B cell (primary cell): ENCODE measurements around the gene RAB3B. TPM values are rescaled to one million over a fixed set of nuclear protein-coding genes. Genes with fewer than 3 reads are reported as not detected.

Experiments used
- ATAC-seq: fragments of 200-7000 bp; cut with Tn5 transposase; one replicate; pipeline ENCODE4 v1.10.0; 2021; ENCODE audit warnings: low read depth, mild to moderate bottlenecking, moderate number of reproducible peaks, moderate library complexity
- CTCF ChIA-PET: fragments of 350-600 bp; sonication (Branson Sonifier 250); formaldehyde crosslinking; loops from one replicate; lab custom pipeline; 2021; ENCODE audit warnings: antibody characterized with exemption, inconsistent platforms; lab: Charles Lee
- POLR2A ChIA-PET: fragments of 350-600 bp; sonication (Branson Sonifier 250); formaldehyde crosslinking; loops from one replicate; lab custom pipeline; 2021; ENCODE audit warnings: antibody characterized with exemption; lab: Charles Lee
- DNase-seq: peaks from one replicate; pipeline ENCODE4 v3.0.0; 2013
- H2AFZ ChIP-seq: 2 replicates; pipeline ENCODE4 v1.6.1; 2012; ENCODE audit warnings: mild to moderate bottlenecking, low read depth, low read length; ENCODE audit not compliant: insufficient read depth, poor library complexity, severe bottlenecking
- H3K27ac ChIP-seq, 2 donors: 1 replicate in 1 of 2; 2 replicates in 1 of 2; pipeline ENCODE4 v1.5.1; 2012 to 2013; ENCODE audit warnings: low read length in 2 of 2, mild to moderate bottlenecking in 2 of 2, moderate library complexity in 1 of 2
- H3K27me3 ChIP-seq, 4 experiments: fragments of 200-600 bp in 1 of 4; sonication (generic) in 1 of 4; replicated peaks in 1 of 4; 1 replicate in 2 of 4; 2 replicates in 2 of 4; pipeline versions ENCODE4 v1.6.1 to v1.7.0; 2013 to 2016; ENCODE audit warnings: low read length in 3 of 4, mild to moderate bottlenecking in 2 of 4, mixed read lengths in 1 of 4, moderate library complexity in 1 of 4; ENCODE audit not compliant: insufficient read depth in 4 of 4, control insufficient read depth in 3 of 4; ENCODE audit errors: control extremely low read depth in 1 of 4
- H3K36me3 ChIP-seq, 2 experiments: replicated peaks in 1 of 2; 1 replicate in 1 of 2; 2 replicates in 1 of 2; pipeline versions ENCODE4 v1.6.1 to v1.7.1; 2013; ENCODE audit warnings: low read length in 1 of 2; ENCODE audit not compliant: insufficient read depth in 2 of 2, control insufficient read depth in 1 of 2; ENCODE audit errors: control extremely low read depth in 1 of 2, extremely low read depth in 1 of 2
- H3K4me1 ChIP-seq, 2 donors: fragments of 200-600 bp in 1 of 2; sonication (generic) in 1 of 2; 1 replicate in 1 of 2; 2 replicates in 1 of 2; pipeline versions ENCODE4 v1.5.1 to v1.6.1; 2013 to 2017; ENCODE audit warnings: low read length in 2 of 2; ENCODE audit not compliant: control insufficient read depth in 2 of 2, insufficient read depth in 2 of 2
- H3K4me2 ChIP-seq: replicated peaks from 2 replicates; pipeline ENCODE3; 2012; ENCODE audit warnings: mild to moderate bottlenecking, low read depth, low read length; ENCODE audit not compliant: poor library complexity, severe bottlenecking
- H3K4me3 ChIP-seq, 5 experiments: fragments of 200-600 bp in 1 of 5; sonication (generic) in 1 of 5; 1 replicate in 3 of 5; 2 replicates in 2 of 5; pipeline versions ENCODE4 v1.5.1 to v1.7.0; 2011 to 2016; ENCODE audit warnings: low read length in 4 of 5, mild to moderate bottlenecking in 4 of 5, low read depth in 2 of 5, control low read depth in 1 of 5, moderate library complexity in 1 of 5; ENCODE audit not compliant: insufficient read depth in 1 of 5; ENCODE audit errors: control extremely low read depth in 1 of 5, extremely low read depth in 1 of 5
- H3K79me2 ChIP-seq: fragments of 200-600 bp; sonication (generic); one replicate; pipeline ENCODE4 v1.6.0; 2016; ENCODE audit warnings: low read length; ENCODE audit not compliant: control insufficient read depth, insufficient read depth
- H3K9ac ChIP-seq: fragments of 200-600 bp; sonication (generic); 2 replicates; pipeline ENCODE4 v1.6.1; 2017; ENCODE audit warnings: mild to moderate bottlenecking, low read length, moderate library complexity
- H3K9me3 ChIP-seq, 3 donors: one replicate each; pipeline versions ENCODE4 v1.6.1 to v1.7.1; 2013; ENCODE audit warnings: low read length in 2 of 3; ENCODE audit not compliant: control insufficient read depth in 2 of 3, insufficient read depth in 1 of 3; ENCODE audit errors: control extremely low read depth in 1 of 3
- H4K20me1 ChIP-seq: 2 replicates; pipeline ENCODE4 v1.6.0; 2012; ENCODE audit warnings: mild to moderate bottlenecking, low read length; ENCODE audit not compliant: insufficient read depth, control insufficient read depth, poor library complexity, severe bottlenecking
- H3K27ac Mint-ChIP-seq: one replicate; pipeline ENCODE4 v1.8.0; 2021; ENCODE audit warnings: mixed read lengths
- H3K27me3 Mint-ChIP-seq: one replicate; pipeline ENCODE4 v1.8.0; 2021; ENCODE audit warnings: mixed read lengths
- H3K4me1 Mint-ChIP-seq: one replicate; pipeline ENCODE4 v1.8.0; 2021; ENCODE audit warnings: mixed read lengths
- H3K4me3 Mint-ChIP-seq: one replicate; pipeline ENCODE4 v1.8.0; 2021; ENCODE audit warnings: mixed read lengths
- H3K9me3 Mint-ChIP-seq: one replicate; pipeline ENCODE4 v1.8.0; 2022; ENCODE audit warnings: mixed read lengths; ENCODE audit not compliant: insufficient read depth
- CTCF ChIP-seq: fragments of 200-600 bp; IDR thresholded peaks from one replicate; pipeline ENCODE4 v1.8.0; 2022; ENCODE audit warnings: antibody characterized with exemption, mild to moderate bottlenecking
- EZH2 ChIP-seq: IDR thresholded peaks from 2 replicates; pipeline ENCODE4 v1.6.1; 2012; ENCODE audit warnings: borderline replicate concordance, low read depth, mild to moderate bottlenecking, moderate library complexity, low read length; ENCODE audit not compliant: insufficient read depth, poor library complexity, severe bottlenecking
- WGBS: methylation state at CpG from one replicate; pipeline ENCODE4 v1.1.5; 2013; ENCODE audit warnings: missing lambda C conversion rate; ENCODE audit not compliant: insufficient coverage; 5-methylcytosine and 5-hydroxymethylcytosine counted together
- intact Hi-C: fragments of 100-400 bp; cut with micrococcal nuclease; formaldehyde crosslinking; loops from one replicate; pipeline ENCODE4 v1.10.0; 2022
- polyA plus RNA-seq: library from polyadenylated mRNA; depleted of rRNA; stranded (reverse); fragments of >200 nt; gene quantifications from 2 replicates; pipeline ENCODE4 v1.2.3, GENCODE V29; 2012
- total RNA-seq, 2 donors: library from RNA; stranded (reverse); fragments of 120-200 nt in 1 of 2; gene quantifications; 1 replicate in 1 of 2; 2 replicates in 1 of 2; pipeline versions ENCODE4 v1.2.3 to v1.2.4, GENCODE V29; 2013 to 2022

The RAB3B gene
- total and polyA plus RNA-seq, 2 donors (not counting 1 experiment from before 2014, with no cell fraction given), result 0.02 TPM; not detected in 1

- Histone ChIP-seq H3K27me3 (peaks cover 0 to 8% (median 4%) of the 10 kb centered on the region in 4 experiments), H3K79me2 (no peaks in the 10 kb centered on the region), H3K9ac (no peak overlapping the region), H4K20me1 (no peaks in the 10 kb centered on the region), H3K27ac (no peak overlapping the region), H3K36me3 (no peaks in the 10 kb centered on the region), H3K4me2 (no peak overlapping the region), H3K4me3 (no peak overlapping the region), H3K4me1 (no peaks in the 10 kb centered on the region), H3K9me3 (no peaks in the 10 kb centered on the region), H2AFZ (no peak overlapping the region)
- no peak for ATAC-seq
- Mint-ChIP-seq H3K4me3 (no peak overlapping the region), H3K4me1 (no peaks in the 10 kb centered on the region), H3K27ac (no peak overlapping the region), H3K9me3 (no peaks in the 10 kb centered on the region), H3K27me3 (peaks cover 40% of the 10 kb centered on the region)
- POLR2A ChIA-PET, result no interaction called here
- intact Hi-C loops, result no loop called here
- 93% methylated on average over 3 of the region's 5 CpGs for whole genome bisulfite sequencing
- CTCF ChIA-PET, result no interaction called here
- DNase-seq, result no peak
- no peak for TF ChIP-seq CTCF
Measured at GRCh38 chr1:51916587-51917405, 73.7 kb downstream of the RAB3B start.

- H3K4me1 Mint-ChIP-seq, result no peaks in the 10 kb centered on the region
- H3K4me3 Mint-ChIP-seq, result no peak overlapping the region
- intact Hi-C loops, result no loop called here
- Histone ChIP-seq H3K9me3 (no peaks in the 10 kb centered on the region), H4K20me1 (no peaks in the 10 kb centered on the region), H3K4me3 (no peak overlapping the region), H3K79me2 (no peaks in the 10 kb centered on the region), H3K9ac (no peak overlapping the region), H3K27me3 (peaks cover 0 to 12% (median 4%) of the 10 kb centered on the region in 4 experiments), H2AFZ (no peak overlapping the region), H3K27ac (no peak overlapping the region), H3K36me3 (no peaks in the 10 kb centered on the region), H3K4me2 (no peak overlapping the region), H3K4me1 (no peaks in the 10 kb centered on the region)
- ChIA-PET POLR2A (no interaction called here), CTCF (no interaction called here)
- no peak for TF ChIP-seq CTCF
- TF ChIP-seq EZH2, result no peak
- H3K27me3 Mint-ChIP-seq, result peaks cover 38% of the 10 kb centered on the region
- 100% methylated on average over 1 of the region's 3 CpGs for WGBS
- H3K27ac Mint-ChIP-seq, result no peak overlapping the region
- ATAC-seq (no peak), DNase-seq (no peak)
- H3K9me3 Mint-ChIP-seq, result no peaks in the 10 kb centered on the region
Measured at GRCh38 chr1:51915951-51916350, 74.5 kb downstream of the RAB3B start.
